MCF 10A (cell line): ENCODE measurements around the gene CHSY3. TPM values are rescaled to one million over a fixed set of nuclear protein-coding genes. Genes with fewer than 3 reads are reported as not detected.

Experiments used
- BruUV-seq: library from RNA; stranded (reverse); fragments of 400-500 nt; replicated peaks from 2 replicates; lab custom pipeline; 2021; lab: Mats Ljungman, UMichigan
- CTCF ChIA-PET: fragments of 300-600 bp; sonication (Branson Sonifier 250); formaldehyde crosslinking; extraction: SDS; loops from one replicate; lab custom pipeline; 2021; ENCODE audit warnings: antibody characterized with exemption, inconsistent platforms; lab: Yijun Ruan, JAX
- POLR2A ChIA-PET: fragments of 300-600, 350-650 bp; sonication (Branson Sonifier 250); formaldehyde crosslinking; extraction: SDS; loops from one replicate; lab custom pipeline; 2020; ENCODE audit warnings: antibody characterized with exemption, inconsistent platforms; lab: Yijun Ruan, JAX
- DNase-seq: peaks from one replicate; pipeline ENCODE4 v3.0.0-alpha.2; 2018; ENCODE audit not compliant: unreplicated experiment
- H3K27ac Mint-ChIP-seq: one replicate; pipeline ENCODE4 v1.8.0; 2022; ENCODE audit warnings: mild to moderate bottlenecking, low read depth, mixed read lengths; ENCODE audit not compliant: unreplicated experiment
- H3K27me3 Mint-ChIP-seq: one replicate; pipeline ENCODE4 v1.8.0; 2022; ENCODE audit warnings: mixed read lengths; ENCODE audit not compliant: insufficient read depth, unreplicated experiment
- H3K36me3 Mint-ChIP-seq: one replicate; pipeline ENCODE4 v1.8.0; 2022; ENCODE audit warnings: mild to moderate bottlenecking, moderate library complexity, mixed read lengths; ENCODE audit not compliant: insufficient read depth, unreplicated experiment
- H3K4me1 Mint-ChIP-seq: one replicate; pipeline ENCODE4 v1.8.0; 2022; ENCODE audit warnings: mixed read lengths; ENCODE audit not compliant: insufficient read depth, unreplicated experiment
- H3K4me3 Mint-ChIP-seq: one replicate; pipeline ENCODE4 v1.8.0; 2022; ENCODE audit warnings: mild to moderate bottlenecking, moderate library complexity, mixed read lengths; ENCODE audit not compliant: unreplicated experiment
- H3K9me3 Mint-ChIP-seq: one replicate; pipeline ENCODE4 v1.8.0; 2022; ENCODE audit warnings: mixed read lengths; ENCODE audit not compliant: unreplicated experiment
- CTCF ChIP-seq: fragments of 200-600 bp; IDR thresholded peaks from one replicate; pipeline ENCODE4 v1.8.0; 2022; ENCODE audit warnings: antibody characterized with exemption, mild to moderate bottlenecking; ENCODE audit not compliant: unreplicated experiment
- intact Hi-C: fragments of 100-400 bp; cut with micrococcal nuclease; formaldehyde crosslinking; loops from 2 replicates; pipeline ENCODE4 v1.14.1; 2022
- total RNA-seq: library from RNA; stranded (reverse); gene quantifications from 2 replicates; pipeline ENCODE4 v1.2.3, GENCODE V29; 2022

CHSY3 gene
- total RNA-seq, 1 experiment from 2014 or later: 0.82 TPM

GRCh38 chr5:130078661-130079060 lies 174.4 kb downstream of the CHSY3 start:
- Mint-ChIP-seq H3K4me3 (no peak overlapping the region), H3K9me3 (no peaks in the 10 kb centered on the region), H3K27me3 (no peaks in the 10 kb centered on the region), H3K4me1 (no peaks in the 10 kb centered on the region), H3K36me3 (no peaks in the 10 kb centered on the region), H3K27ac (no peak overlapping the region)
- TF ChIP-seq CTCF: no peak
- intact Hi-C loops: loop anchor here (5.0 kb wide), 1 partner anchor 306 kb away; no protein-coding TSS in a partner anchor
- ChIA-PET CTCF (interaction anchor here (0.6 to 1.6 kb wide), 7 partner anchors 22 to 308 kb away, joined by 3 to 5 read pairs (median 4); no protein-coding TSS in a partner anchor), POLR2A (interaction anchor here (1.1 kb wide), 1 partner anchor 137 kb away, joined by 3 read pairs; no protein-coding TSS in a partner anchor)
- DNase-seq: no peak
- no TSS peak for BruUV-seq

- H3K27me3 Mint-ChIP-seq: no peaks in the 10 kb centered on the region
- H3K9me3 Mint-ChIP-seq: no peaks in the 10 kb centered on the region
- H3K4me1 Mint-ChIP-seq: no peaks in the 10 kb centered on the region
- intact Hi-C loops: no loop called here
- no peak overlapping the region for H3K4me3 Mint-ChIP-seq
- POLR2A ChIA-PET: no interaction called here
- no peak for TF ChIP-seq CTCF
- DNase-seq: no peak
- H3K27ac Mint-ChIP-seq: no peak overlapping the region
- CTCF ChIA-PET: interaction anchor here (1.2 kb wide), 1 partner anchor 19 kb away, joined by 5 read pairs; no protein-coding TSS in a partner anchor
- H3K36me3 Mint-ChIP-seq: no peaks in the 10 kb centered on the region
- no TSS peak for BruUV-seq
Observed at GRCh38 chr5:130090569-130091270, 186.5 kb downstream of the CHSY3 start.

- H3K9me3 Mint-ChIP-seq: no peaks in the 10 kb centered on the region
- BruUV-seq: no TSS peak
- ChIA-PET CTCF (no interaction called here), POLR2A (no interaction called here)
- H3K4me1 Mint-ChIP-seq: no peaks in the 10 kb centered on the region
- TF ChIP-seq CTCF: no peak
- H3K27ac Mint-ChIP-seq: no peak overlapping the region
- no peaks in the 10 kb centered on the region for H3K27me3 Mint-ChIP-seq
- DNase-seq: no peak
- intact Hi-C loops: no loop called here
- no peaks in the 10 kb centered on the region for H3K36me3 Mint-ChIP-seq
- no peak overlapping the region for H3K4me3 Mint-ChIP-seq
Observed at GRCh38 chr5:130092991-130093390, 188.7 kb downstream of the CHSY3 start.

- BruUV-seq: no TSS peak
- Mint-ChIP-seq H3K36me3 (no peaks in the 10 kb centered on the region), H3K4me1 (no peaks in the 10 kb centered on the region), H3K27me3 (no peaks in the 10 kb centered on the region), H3K27ac (no peak overlapping the region), H3K4me3 (no peak overlapping the region), H3K9me3 (no peaks in the 10 kb centered on the region)
- CTCF ChIA-PET: interaction anchor here (0.7 to 1.6 kb wide), 2 partner anchors 10 to 14 kb away, joined by 3 to 7 read pairs; no protein-coding TSS in a partner anchor
- DNase-seq: no peak
- intact Hi-C loops: no loop called here
- POLR2A ChIA-PET: no interaction called here
- TF ChIP-seq CTCF: no peak
Observed at GRCh38 chr5:130096483-130096882, 192.2 kb downstream of the CHSY3 start.
